MCF 10A (cell line): ENCODE data around the gene PINLYP. TPM values are rescaled to one million over a fixed set of nuclear protein-coding genes. Genes with fewer than 3 reads are reported as not detected.
A peak's percentile ranks its signal among the peaks of the same experiment; 100 is the strongest.

Experiments used
- BruUV-seq: library from RNA; stranded (reverse); fragments of 400-500 nt; replicated peaks from 2 replicates; lab custom pipeline; 2021; lab: Mats Ljungman, UMichigan
- CTCF ChIA-PET: fragments of 300-600 bp; sonication (Branson Sonifier 250); formaldehyde crosslinking; extraction: SDS; loops from one replicate; lab custom pipeline; 2021; ENCODE audit warnings: antibody characterized with exemption, inconsistent platforms; lab: Yijun Ruan, JAX
- POLR2A ChIA-PET: fragments of 300-600, 350-650 bp; sonication (Branson Sonifier 250); formaldehyde crosslinking; extraction: SDS; loops from one replicate; lab custom pipeline; 2020; ENCODE audit warnings: antibody characterized with exemption, inconsistent platforms; lab: Yijun Ruan, JAX
- DNase-seq: peaks from one replicate; pipeline ENCODE4 v3.0.0-alpha.2; 2018; ENCODE audit not compliant: unreplicated experiment
- H3K27ac Mint-ChIP-seq: one replicate; pipeline ENCODE4 v1.8.0; 2022; ENCODE audit warnings: mild to moderate bottlenecking, low read depth, mixed read lengths; ENCODE audit not compliant: unreplicated experiment
- H3K27me3 Mint-ChIP-seq: one replicate; pipeline ENCODE4 v1.8.0; 2022; ENCODE audit warnings: mixed read lengths; ENCODE audit not compliant: insufficient read depth, unreplicated experiment
- H3K36me3 Mint-ChIP-seq: one replicate; pipeline ENCODE4 v1.8.0; 2022; ENCODE audit warnings: mild to moderate bottlenecking, moderate library complexity, mixed read lengths; ENCODE audit not compliant: insufficient read depth, unreplicated experiment
- H3K4me1 Mint-ChIP-seq: one replicate; pipeline ENCODE4 v1.8.0; 2022; ENCODE audit warnings: mixed read lengths; ENCODE audit not compliant: insufficient read depth, unreplicated experiment
- H3K4me3 Mint-ChIP-seq: one replicate; pipeline ENCODE4 v1.8.0; 2022; ENCODE audit warnings: mild to moderate bottlenecking, moderate library complexity, mixed read lengths; ENCODE audit not compliant: unreplicated experiment
- H3K9me3 Mint-ChIP-seq: one replicate; pipeline ENCODE4 v1.8.0; 2022; ENCODE audit warnings: mixed read lengths; ENCODE audit not compliant: unreplicated experiment
- CTCF ChIP-seq: fragments of 200-600 bp; IDR thresholded peaks from one replicate; pipeline ENCODE4 v1.8.0; 2022; ENCODE audit warnings: antibody characterized with exemption, mild to moderate bottlenecking; ENCODE audit not compliant: unreplicated experiment
- intact Hi-C: fragments of 100-400 bp; cut with micrococcal nuclease; formaldehyde crosslinking; loops from 2 replicates; pipeline ENCODE4 v1.14.1; 2022
- total RNA-seq: library from RNA; stranded (reverse); gene quantifications from 2 replicates; pipeline ENCODE4 v1.2.3, GENCODE V29; 2022

The PINLYP gene
- total RNA-seq, 1 experiment from 2014 or later = not detected

GRCh38 chr19:43606569-43607229, 31.1 kb downstream of the PINLYP start:
- DNase-seq = no peak
- no peak for TF ChIP-seq CTCF
- CTCF ChIA-PET = interaction anchor here (0.5 to 0.8 kb wide), 2 partner anchors 9 to 160 kb away, joined by 3 read pairs; no protein-coding TSS in a partner anchor

GRCh38 chr19:43607238-43608205, 31.9 kb downstream of the PINLYP start:
- Mint-ChIP-seq H3K9me3 (no peaks in the 10 kb centered on the region), H3K27ac (peak overlapping the region; percentile 80), H3K4me3 (no peak overlapping the region), H3K4me1 (peaks cover 9% of the 10 kb centered on the region), H3K36me3 (peaks cover 7% of the 10 kb centered on the region), H3K27me3 (no peaks in the 10 kb centered on the region)
- POLR2A ChIA-PET = interaction anchor here (0.6 to 5.1 kb wide), 5 partner anchors 10 to 74 kb away, joined by 3 to 45 read pairs (median 3); partner anchors contain the start of genes IRGQ, ZNF575 and ZNF576
- intact Hi-C loops = no loop called here
- CTCF ChIA-PET = interaction anchor here (0.5 to 0.7 kb wide), 3 partner anchors 13 to 998 kb away, joined by 3 read pairs; no protein-coding TSS in a partner anchor
- DNase-seq = no peak
- TF ChIP-seq CTCF = no peak
- BruUV-seq = TSS peak; percentile 39

More at GRCh38 chr19:43606569-43607229, 31.1 kb downstream of the PINLYP start:
- Mint-ChIP-seq H3K4me3 (no peak overlapping the region), H3K27ac (peak overlapping the region; percentile 80), H3K36me3 (peaks cover 13% of the 10 kb centered on the region), H3K4me1 (peaks cover 9% of the 10 kb centered on the region), H3K27me3 (no peaks in the 10 kb centered on the region), H3K9me3 (no peaks in the 10 kb centered on the region)
- no TSS peak for BruUV-seq
- POLR2A ChIA-PET = interaction anchor here (0.6 to 5.1 kb wide), 6 partner anchors 10 to 74 kb away, joined by 3 to 45 read pairs (median 3); partner anchors contain the start of genes IRGQ, ZNF575 and ZNF576
- intact Hi-C loops = no loop called here

- Mint-ChIP-seq H3K4me1 (peaks cover 9% of the 10 kb centered on the region), H3K27ac (no peak overlapping the region), H3K4me3 (no peak overlapping the region), H3K9me3 (no peaks in the 10 kb centered on the region), H3K36me3 (peaks cover 7% of the 10 kb centered on the region), H3K27me3 (no peaks in the 10 kb centered on the region)
- intact Hi-C loops = no loop called here
- POLR2A ChIA-PET = interaction anchor here (1.0 kb wide), 1 partner anchor 14 kb away, joined by 3 read pairs; the partner anchor contains the start of genes IRGQ and ZNF576
- no TSS peak for BruUV-seq
- TF ChIP-seq CTCF = no peak
- no peak for DNase-seq
- CTCF ChIA-PET = interaction anchor here (0.6 kb wide), 1 partner anchor 280 kb away, joined by 5 read pairs; no protein-coding TSS in a partner anchor
Observed at GRCh38 chr19:43609872-43610271, 34.3 kb downstream of the PINLYP start.
